Vagina (tissue), 2 donors: ENCODE data around the gene PRKACG.

Source experiments
- CTCF ChIP-seq, 3 experiments: fragments of 450-650 bp in 2 of 3; fragments of 200-600 bp in 1 of 3; sonication (generic) in 1 of 3; IDR thresholded peaks; one replicate each; pipeline ENCODE4 v1.5.1; 2017 to 2019; ENCODE audit warnings: antibody characterized with exemption in 3 of 3, mild to moderate bottlenecking in 2 of 3, moderate library complexity in 2 of 3
- POLR2A ChIP-seq, 2 donors: fragments of 450-650 bp; IDR thresholded peaks; one replicate each; pipeline ENCODE4 v1.6.1; 2017; ENCODE audit warnings: antibody characterized with exemption in 2 of 2, mild to moderate bottlenecking in 2 of 2, moderate library complexity in 2 of 2

- no peak for TF ChIP-seq CTCF (IDR thresholded peaks at IDR 0.05)
- TF ChIP-seq POLR2A (IDR thresholded peaks at IDR 0.05): no peak
Observed at GRCh38 chr9:68973619-68974018, 40.3 kb downstream of the PRKACG start.
